ENCODE measurements around the gene BRAF.
"Not testable (repeated sequence)": the region's sequence is repeated elsewhere in the genome, so short reads cannot be mapped to it uniquely, and the experiment has no call there.

Gene BRAF

DNA sequence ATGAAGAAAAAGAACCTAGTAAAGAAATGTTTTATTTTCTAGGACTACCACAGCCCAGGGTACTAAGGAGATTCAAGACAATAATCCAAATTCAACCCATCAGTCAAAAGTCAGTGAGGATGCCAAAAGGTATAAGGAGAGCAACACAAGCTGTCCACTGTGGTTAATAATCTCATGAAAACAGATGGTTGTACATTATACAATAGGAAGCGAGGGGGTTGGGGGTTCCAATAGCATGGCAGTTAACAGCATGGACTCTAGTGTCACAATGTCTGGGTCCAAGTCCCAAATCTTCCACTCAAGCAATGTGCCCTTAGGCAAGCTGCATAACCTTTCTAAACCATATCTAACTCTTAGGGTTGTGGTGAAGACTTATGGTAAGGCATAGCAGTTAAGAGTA is 35.1 kb downstream of the BRAF start:
- no peak overlapping the region for H3K4me3 ChIP-seq (ENCODE audit: control insufficient read depth, low read depth, low read length)
- TF ChIP-seq, protein P1, sequence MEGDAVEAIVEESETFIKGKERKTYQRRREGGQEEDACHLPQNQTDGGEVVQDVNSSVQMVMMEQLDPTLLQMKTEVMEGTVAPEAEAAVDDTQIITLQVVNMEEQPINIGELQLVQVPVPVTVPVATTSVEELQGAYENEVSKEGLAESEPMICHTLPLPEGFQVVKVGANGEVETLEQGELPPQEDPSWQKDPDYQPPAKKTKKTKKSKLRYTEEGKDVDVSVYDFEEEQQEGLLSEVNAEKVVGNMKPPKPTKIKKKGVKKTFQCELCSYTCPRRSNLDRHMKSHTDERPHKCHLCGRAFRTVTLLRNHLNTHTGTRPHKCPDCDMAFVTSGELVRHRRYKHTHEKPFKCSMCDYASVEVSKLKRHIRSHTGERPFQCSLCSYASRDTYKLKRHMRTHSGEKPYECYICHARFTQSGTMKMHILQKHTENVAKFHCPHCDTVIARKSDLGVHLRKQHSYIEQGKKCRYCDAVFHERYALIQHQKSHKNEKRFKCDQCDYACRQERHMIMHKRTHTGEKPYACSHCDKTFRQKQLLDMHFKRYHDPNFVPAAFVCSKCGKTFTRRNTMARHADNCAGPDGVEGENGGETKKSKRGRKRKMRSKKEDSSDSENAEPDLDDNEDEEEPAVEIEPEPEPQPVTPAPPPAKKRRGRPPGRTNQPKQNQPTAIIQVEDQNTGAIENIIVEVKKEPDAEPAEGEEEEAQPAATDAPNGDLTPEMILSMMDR (IDR thresholded peaks at IDR 0.05; ENCODE audit: control insufficient read depth, insufficient read depth, low read depth, low read length, missing control alignments), result no peak
- no peak for DNase-seq (ENCODE audit: low read depth)

DNA sequence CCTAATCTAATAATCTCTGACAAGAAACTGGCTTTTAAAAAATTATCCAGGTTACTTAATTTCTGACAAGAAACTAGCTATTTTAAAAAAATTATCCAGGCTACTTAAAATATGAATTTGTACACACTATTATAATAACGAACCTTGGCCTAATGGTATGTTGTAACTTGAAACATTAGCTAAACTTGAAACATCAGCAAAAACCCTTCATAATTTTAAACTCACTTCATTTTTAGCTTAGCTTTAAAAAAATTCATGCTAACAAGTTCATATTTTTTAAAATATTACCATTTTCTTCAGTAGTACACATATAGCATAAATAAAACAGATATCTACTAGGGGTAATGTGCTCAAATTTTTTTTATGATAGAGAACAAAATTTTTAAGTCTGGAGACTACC is 35.6 kb downstream of the BRAF start:
- TF ChIP-seq, protein P1 (IDR thresholded peaks at IDR 0.05; ENCODE audit: control insufficient read depth, insufficient read depth, low read depth, low read length, missing control alignments), result no peak
- H3K4me3 ChIP-seq (ENCODE audit: control insufficient read depth, low read depth, low read length), result no peak overlapping the region
- DNase-seq (ENCODE audit: low read depth), result no peak

DNA sequence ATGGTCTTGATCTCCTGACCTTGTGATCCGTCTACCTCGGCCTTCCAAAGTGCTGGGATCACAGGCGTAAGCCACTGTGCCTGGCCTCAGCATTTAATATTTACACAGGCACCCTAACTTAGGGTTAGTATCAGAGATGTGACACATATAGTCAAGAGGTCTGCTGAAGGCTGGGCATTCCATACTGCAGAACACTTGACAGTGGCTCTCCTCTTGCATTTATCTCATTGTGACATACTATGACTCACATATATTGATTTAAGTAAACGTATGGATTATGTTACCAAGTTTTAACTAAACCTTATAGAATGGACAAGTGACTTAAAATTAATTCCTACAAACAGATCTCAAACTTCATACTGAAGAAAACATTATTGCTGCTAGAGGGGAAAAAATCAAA is 36.6 kb downstream of the BRAF start:
- TF ChIP-seq, protein P1 (IDR thresholded peaks at IDR 0.05; ENCODE audit: control insufficient read depth, insufficient read depth, low read depth, low read length, missing control alignments), result no peak
- no peak overlapping the region for H3K4me3 ChIP-seq (ENCODE audit: control insufficient read depth, low read depth, low read length)
- DNase-seq (ENCODE audit: low read depth), result no peak

DNA sequence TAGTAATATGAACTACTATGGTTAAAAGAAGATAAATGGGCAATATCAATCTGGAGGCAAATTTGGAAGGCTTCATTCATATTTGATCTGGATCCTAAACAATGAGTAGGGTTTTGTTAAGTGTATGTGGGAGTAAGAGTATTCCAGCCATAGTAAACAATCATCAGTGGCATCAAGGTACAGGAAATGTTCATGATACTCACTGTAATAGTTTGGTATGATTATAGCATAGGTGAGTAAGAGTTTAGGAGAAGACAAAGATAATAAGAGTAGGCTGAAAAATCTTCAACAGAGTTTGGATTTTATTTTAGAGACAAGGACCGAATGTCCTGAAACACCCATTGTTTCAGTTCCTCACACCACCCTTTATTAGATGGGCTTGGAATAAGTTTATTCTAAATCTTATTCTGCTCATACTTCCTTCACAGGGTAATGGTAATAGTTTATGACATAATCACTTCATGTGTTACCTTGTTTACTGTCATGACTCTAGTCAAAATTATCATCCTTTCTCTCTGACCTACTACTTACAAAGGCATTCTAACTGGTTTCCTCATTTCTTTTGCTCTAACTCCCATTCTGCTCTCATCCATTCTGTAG is 38.9 kb downstream of the BRAF start:
- H3K4me3 ChIP-seq (ENCODE audit: control insufficient read depth, low read depth, low read length), result no peak overlapping the region
- DNase-seq (ENCODE audit: low read depth), result no peak
- TF ChIP-seq, protein P1 (IDR thresholded peaks at IDR 0.05; ENCODE audit: control insufficient read depth, insufficient read depth, low read depth, low read length, missing control alignments), result no peak

DNA sequence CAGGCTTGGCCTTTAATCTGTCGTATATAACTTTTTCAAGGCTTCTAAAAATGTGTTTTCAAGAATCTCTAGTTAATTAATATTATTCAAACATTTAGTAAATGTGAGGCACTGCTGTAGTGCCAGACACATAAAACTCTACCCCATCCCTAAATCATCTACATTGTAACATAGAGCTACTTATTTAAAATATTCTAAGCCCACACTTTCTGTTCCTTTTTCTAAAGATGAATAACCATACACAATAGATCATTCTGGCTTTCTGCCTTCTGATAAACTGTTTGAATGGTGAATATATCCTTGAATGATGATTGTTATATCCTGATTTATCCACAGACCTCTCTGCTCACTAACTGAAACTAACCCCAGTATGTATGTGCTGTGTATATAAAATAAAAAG is 41.4 kb downstream of the BRAF start:
- TF ChIP-seq, protein P1 (IDR thresholded peaks at IDR 0.05; ENCODE audit: control insufficient read depth, insufficient read depth, low read depth, low read length, missing control alignments), result no peak
- DNase-seq (ENCODE audit: low read depth), result no peak
- H3K4me3 ChIP-seq (ENCODE audit: control insufficient read depth, low read depth, low read length), result no peak overlapping the region

DNA sequence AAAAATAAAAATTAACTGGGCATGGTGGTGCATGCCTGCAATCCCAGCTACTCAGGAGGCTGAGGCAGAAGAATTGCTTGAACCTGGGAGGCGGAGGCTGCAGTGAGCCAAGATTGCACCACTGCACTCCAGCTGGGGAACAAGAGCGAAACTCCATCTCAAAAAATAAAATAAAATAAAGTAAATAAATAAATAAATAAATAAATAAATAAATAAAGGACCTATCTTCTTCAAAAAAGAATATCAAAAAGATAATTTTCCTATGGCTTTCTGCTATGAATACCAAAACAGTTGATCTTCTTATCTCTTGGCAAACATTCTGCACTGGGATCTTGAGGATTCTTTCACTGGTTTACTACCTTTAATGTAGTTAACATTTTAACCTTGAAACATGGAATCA is 41.9 kb downstream of the BRAF start:
- DNase-seq (ENCODE audit: low read depth); H3K4me3 ChIP-seq (ENCODE audit: control insufficient read depth, low read depth, low read length): not testable (repeated sequence)

DNA sequence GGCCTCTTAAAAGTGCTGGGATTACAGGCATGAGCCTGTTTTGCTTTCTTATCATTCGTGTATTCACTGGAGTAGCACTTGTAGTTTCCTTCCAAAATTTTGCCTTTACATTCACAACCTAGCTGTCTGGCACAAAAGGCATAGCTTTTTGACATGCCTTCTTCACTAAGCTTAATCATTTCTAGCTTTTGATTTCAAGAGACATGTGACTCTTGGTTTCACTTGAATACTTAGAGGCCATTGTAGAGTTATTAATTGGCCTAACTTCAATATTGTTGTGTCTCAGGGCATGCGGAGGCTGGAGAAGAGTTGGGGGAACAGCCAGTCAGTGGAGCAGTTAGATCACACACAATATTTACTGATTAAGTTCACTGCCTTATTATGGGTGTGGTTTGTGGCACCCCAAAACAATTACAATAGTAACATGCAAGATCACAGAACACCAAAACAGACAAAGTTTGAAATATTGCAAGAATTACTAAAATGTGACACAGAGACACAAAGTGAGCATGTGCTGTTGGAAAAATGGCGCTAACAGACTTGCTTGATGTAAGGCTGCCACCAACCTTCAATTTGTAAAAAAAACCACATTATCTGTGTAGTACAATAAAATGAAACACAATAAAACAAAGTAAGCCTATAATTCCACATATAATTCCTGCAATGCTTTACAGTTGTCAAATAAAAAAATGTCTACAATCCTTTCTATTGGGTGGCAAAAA is 43.1 kb downstream of the BRAF start:
- TF ChIP-seq, protein P1 (IDR thresholded peaks at IDR 0.05; ENCODE audit: control insufficient read depth, insufficient read depth, low read depth, low read length, missing control alignments), result no peak
- H3K4me3 ChIP-seq (ENCODE audit: control insufficient read depth, low read depth, low read length), result no peak overlapping the region
- DNase-seq (ENCODE audit: low read depth), result no peak
